Amygdala (tissue), 56 donors: ENCODE data around the gene DENND4A.
A peak's percentile ranks its signal among the peaks of the same experiment; 100 is the strongest.
"Not testable (repeated sequence)": the region's sequence is repeated elsewhere in the genome, so short reads cannot be mapped to it uniquely, and the experiment has no call there.

Experiments
- DNase-seq, 56 donors: peaks; one replicate each; lab custom pipeline; 2025; lab: John Stamatoyannopoulos, UW

The DENND4A gene

DNA sequence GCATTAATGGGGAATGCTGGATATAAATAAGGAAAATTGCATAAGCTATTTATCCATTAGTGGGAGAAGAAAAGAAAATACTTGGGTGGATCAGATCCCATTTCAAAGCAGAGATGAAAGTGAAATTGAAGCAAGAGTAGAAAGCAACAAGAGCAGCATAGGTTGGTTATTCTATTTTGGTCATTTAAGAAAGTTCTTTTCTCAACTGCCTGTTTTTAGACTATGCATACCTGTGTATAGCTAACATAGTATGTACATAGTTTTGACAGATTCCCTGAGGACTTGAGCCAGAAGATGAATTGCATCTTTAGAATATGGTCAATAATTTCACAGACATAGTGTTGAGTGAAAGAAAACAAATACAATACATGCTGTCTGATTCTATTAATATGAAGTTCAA is 29.0 kb upstream of the DENND4A start:
- DNase-seq = no peak

DNA sequence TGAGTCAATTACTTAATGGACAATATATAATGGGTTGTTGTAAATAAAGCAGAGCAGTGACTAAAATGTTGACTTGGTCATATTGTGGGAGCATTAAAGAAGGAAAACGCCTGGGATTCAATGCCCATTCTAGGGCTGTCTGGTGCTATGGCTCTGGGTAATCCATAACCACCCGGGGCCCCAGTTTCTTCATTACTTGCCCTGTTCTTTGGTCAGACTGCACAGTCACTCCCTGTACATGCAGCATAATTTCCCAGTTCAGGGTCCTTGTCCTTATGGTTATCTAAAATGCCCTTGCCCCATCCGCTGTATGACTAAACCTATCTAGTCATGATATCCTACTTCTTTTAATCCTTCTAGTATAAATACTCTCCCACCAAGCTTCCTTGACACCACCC is 27.5 kb upstream of the DENND4A start:
- DNase-seq = no peak

DNA sequence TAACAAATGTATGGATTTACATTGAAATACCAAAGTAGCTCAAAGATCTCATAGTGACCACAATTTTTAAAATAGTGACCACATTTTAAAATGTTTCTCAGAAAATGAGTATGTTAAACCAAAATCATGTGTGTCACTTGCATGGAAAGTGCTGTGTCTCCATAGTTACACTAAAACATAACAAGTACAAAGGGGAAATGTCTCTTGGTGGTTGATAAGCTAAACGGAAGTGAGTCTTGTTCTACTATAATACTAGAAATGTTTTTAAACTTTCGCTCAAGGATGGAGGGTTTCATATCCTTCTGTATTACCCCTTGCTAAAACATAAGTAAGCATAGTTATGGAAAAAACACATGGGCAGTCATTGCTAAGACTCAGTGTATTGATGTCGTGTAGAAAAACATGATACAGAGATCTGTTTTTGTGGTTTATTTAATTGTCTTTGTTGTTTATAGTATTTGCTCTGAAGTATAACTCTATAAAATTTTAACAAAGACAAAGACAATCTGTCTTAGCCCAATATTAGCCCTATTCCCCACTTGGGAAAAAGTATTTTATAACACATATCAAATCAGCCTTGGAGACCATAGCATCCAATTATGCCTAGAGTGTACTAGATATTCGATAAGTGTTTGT is 27.0 kb upstream of the DENND4A start:
- no peak for DNase-seq

DNA sequence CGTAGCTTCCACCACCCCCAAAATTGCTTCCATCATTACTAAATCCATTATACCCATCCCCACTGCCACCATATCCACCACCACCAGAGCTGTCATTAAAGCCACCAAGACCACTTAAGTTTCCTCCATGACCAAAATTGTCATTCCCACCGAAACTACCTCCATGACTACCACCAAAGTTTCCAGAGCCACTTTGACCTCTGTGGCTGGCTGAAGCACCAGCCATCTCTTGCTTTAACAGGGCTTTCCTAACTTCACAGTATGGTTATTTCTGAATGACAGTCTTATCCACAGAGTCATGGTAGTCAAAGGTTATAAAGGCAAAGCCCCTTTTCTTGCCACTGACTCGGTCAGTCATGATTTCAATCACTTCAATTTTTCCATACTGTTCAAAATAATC is 24.3 kb upstream of the DENND4A start:
- DNase-seq = no peak

DNA sequence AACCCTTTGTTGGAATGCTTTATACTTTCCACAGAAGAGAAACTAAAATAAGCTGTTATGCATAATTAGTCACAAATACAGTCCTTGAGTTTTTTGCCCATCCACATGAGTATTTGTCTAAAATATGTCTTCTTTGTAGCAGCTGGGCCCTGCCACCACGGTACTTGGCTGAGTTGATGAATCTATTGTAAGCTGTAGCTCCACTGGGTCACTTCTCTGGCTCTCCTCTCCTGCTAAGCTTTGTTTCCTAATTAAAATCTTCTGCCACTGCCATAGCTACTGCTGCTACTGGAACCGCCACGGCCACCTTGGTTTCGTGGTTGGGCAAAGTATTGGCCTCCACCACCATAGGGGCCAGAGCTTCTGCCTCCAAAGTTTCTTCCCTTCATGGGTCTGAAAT is 23.9 kb upstream of the DENND4A start:
- peak in 2 of 56 donors; percentile 23 to 36 for DNase-seq

DNA sequence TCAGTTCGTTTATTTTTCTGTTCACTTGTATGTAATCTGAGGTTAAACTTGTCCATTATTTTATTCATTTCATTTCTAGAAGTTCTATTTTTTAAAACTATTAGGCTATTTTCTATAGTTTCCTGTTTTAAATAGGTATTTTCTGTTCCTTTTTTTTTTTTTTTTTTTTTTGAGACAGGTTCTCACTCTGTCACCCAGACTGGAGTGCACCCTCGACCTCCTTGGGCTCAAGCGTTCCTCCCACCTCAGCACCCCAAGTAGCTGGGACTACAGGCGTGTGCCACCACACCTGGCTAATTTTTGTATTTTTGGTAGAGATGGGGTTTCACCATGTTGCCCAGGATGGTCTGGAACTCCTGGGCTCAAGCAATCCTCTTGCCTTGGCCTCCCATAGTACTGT is 22.2 kb upstream of the DENND4A start:
- DNase-seq = not testable (repeated sequence)

DNA sequence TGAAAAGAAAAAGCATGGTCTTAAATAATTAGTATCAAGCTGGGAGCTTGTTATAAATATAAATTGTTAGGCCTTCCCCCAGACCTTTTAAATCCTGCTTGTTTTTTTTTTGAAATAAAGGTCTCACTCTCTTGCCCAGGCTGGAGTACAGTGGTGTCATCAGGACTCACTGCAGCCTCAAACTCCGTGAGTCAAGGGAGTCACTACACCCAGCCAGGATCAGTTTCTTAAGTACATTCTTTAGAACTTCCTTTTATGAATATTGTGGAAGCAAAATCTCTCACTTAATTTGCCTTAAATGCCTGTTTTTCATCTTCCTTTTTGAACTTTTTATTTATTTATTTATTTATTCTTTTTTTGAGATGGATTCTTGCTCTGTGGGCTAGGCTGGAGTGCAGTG is 20.8 kb upstream of the DENND4A start:
- DNase-seq = no peak

DNA sequence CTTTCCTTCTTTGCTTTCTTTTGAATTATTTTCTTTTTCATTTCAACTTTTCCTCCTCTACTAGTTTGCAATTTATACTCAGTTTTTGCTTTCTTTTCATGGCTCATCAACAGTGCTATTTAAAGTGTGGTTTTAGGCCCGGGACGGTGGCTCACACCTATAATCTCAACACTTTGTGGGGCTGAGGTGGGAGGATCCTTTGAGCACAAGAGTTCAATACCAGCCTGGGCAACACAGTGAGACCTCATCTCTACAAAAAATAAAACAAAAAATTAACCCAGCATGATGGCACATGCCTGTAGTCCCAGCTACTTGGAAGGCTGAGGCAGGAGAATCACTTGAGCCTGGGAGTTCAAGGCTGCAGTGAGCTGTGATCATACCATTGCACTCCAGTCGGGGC is 20.4 kb upstream of the DENND4A start:
- no peak for DNase-seq

DNA sequence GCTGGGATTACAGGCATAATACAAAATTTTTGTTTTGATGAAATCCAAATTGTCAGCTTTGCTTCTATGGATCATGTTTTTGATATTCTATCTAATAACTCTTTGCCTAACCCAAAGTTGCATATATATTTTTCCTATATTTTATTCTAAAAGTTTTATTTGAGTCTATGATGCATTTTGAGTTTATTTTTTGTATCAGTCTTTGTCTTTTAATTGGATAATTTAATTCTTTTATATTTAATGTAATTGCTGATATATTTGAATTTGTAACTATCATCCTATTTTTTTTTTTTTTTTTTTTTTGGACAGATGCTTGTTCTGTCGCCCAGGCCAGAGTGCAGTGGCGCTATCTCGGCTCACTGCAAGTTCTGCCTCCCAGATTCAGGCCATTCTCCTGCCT is 19.7 kb upstream of the DENND4A start:
- DNase-seq = no peak

DNA sequence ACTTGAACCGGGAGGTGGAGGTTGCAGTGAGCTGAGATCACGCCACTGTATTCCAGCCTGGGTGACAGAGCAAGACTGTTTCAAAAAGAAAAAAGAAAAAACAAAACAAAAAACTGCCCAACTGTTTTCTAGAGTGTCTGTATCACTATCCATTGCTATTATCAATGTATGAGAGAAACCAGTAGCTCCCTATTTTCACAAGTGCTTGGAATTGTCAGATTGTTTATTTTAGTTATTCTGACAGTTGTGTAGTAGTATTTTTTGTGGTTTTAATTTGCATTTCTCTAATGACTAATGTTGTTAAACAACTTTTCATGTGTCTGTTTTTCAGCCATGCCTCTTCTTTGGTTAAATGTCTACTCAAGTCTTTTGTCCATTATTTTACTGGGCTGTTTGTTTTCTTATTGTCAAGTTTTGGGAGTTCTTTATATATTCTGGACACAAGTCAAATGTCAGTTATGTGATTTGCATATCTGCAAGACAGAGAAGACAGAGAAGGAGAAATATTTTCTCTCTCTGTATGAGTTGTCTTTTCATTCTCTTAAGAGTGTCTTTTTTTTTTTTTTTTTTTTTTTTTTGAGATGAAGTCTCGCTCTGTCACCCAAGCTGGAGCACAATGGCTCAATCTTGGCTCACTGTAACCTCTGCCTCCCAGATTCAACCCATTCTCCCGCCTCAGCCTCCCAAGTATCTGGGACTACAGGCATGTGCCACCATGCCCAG is 19.1 kb upstream of the DENND4A start:
- DNase-seq = not testable (repeated sequence)

DNA sequence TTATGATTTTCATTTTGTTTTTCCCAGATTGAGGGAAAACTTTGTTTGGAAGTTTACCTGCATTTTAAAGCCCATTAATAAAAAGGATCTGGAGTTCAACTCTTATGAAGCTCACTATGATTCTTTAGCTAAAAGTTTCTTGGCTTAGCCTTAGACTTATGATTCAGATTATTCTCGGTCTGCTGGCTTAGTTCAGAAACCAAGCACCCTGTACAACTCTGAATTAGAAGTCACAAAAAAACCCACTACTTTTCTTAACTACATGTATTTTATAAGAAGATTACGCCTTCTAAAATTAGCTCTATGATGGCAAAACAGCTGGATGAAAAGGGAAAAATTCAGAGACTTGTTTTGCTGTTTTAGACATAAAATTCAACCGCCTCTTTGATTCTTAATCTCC is 14.3 kb upstream of the DENND4A start:
- no peak for DNase-seq

DNA sequence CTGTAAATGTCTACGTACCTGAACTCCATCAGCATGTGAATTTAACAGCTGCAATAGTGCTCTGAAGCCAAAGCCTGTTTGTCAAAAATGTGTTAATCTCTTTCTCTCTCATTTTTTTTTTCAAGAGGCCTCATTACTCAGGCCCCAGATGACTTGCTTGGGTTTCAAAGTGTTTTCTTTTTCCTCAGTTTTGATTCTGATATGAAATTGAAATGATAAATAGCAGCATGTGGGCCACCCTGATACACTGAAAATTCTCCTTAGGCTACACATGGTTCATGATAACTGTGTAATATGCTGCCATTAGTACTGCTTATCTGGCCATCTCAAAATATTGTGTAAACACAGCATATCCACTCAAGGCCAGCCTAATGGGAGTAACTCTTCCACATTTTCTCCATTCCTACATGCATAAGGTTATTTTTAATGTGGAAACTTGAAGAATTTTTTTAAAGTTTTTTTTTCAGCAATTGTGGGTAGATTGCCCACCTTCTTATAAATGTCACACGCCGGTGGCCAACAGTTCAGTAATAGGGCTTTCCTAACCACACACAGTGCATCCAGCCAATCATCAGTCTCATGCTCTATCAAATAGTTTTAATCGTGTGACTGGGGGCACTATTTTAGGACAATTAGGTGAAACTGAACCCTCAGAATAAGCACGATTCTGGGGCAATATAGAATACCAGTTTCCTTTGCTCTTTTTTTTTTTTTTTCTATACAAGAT is 13.1 kb upstream of the DENND4A start:
- DNase-seq = no peak

DNA sequence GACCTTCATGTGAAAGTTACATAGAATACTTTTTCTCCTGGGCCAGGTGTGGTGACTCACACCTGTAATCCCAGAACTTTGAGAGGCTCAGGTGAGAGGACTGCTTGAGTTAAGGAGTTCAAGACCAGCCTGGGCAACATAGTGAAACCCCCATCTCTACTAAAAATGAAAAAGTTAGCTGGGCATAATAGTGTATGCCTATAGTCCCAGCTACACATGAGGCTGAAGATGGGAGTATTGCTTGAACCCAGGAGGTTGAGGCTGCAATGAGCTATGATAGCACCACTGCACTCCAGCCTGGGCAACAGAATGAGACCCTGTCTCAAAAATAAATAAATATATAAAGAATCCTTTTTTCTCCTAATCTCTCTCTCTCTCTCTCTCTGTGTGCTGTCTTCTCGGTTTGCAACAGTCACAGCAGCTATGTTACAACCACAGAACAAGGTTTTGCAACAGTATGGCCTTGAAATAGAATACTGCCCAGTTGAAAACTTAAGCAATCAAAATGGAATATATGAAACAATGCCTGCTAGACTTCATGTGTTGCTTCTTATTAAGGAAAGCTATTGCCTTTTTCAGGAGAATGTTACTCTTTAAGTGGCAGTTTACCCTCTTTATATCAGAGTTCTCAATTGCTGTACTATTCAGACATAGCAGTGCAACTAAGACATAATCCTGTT is 12.3 kb upstream of the DENND4A start:
- no peak for DNase-seq

DNA sequence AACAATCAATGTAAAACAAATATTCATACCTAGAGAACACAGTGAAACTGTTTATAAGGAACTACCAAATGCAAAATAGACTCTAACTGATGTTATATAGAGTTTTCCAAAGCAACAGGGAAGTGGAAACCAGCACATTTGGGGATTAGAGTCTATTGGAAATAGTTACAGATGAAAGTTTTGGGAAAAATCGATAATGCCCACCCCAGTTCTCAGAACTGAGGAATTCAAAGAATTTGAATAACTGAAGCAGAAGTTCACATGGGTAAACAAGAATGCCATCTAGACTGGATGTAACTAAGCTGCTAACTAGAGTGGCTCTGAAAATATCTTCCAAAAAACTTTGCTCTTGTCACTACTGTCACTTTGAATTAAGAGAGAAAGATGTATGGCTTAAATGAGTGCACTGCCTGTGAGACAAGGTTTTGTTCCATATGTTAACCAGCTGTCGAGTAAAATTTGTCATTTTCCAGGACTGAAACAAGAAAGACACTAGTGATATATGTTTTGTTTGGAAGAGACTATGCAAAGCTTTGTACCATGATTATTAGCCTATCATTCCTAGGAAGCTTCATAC is 9.2 kb upstream of the DENND4A start:
- no peak for DNase-seq

DNA sequence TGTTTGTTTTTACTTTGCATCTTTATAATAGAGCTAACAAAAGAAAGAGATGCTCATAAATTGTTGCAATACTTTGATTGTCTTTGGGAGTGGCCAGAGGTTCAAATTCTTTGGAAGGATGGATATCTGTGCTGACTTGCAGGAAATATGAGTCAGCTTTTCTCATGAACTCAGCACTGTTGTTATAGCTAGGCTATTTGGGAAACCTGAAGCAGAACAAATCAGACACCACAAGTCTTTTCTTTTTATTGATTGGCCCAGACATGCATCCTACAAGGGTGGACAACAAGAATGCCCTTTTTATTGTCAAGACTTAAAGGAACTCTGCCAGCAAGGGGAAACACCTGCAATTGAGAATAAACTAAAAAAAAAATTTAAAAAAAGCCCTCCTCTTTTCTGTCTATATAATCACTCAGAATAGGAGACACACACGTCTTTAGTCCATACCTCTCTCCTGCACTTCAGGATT is 4.6 kb upstream of the DENND4A start:
- no peak for DNase-seq

DNA sequence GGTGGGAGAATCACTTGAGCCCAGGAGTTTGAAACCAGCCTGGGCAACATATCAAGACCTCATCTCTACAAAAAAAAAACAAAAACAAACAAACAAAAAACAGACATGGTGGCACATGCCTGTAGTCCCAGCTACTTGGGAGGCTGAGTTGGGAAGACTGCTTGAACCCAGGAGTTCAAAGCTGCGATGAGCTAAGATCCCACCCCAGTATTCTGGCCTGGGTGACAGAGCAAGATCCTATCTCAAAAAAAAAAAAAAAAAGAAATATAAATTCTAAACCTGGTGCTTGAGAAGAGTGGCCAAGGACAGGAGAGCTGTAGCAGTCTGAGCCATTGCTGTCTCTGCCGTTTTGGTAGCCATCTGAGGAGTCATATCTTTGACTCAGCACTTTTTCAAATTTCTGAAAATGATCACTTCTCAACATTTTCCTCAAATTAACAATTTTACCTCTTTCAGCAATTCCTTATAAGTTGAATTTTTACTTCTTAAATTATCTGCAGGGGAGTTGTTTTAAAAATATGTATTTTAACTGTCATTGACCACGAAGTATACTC is 3.6 kb upstream of the DENND4A start:
- no peak for DNase-seq

DNA sequence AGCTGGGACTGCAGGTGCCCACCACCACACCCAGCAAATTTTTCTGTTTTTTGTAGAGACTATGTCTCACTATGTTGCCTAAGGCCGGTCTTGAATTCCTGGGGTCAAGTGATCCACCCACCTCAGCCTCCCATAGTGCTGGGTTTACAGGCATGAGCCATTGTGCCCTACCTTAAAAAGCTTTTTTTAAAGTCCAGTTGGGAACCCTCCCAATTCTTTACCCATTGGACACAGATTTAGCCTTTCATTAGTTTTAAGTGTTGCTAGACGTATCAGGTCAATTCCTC is 1.7 kb upstream of the DENND4A start:
- DNase-seq = no peak

DNA sequence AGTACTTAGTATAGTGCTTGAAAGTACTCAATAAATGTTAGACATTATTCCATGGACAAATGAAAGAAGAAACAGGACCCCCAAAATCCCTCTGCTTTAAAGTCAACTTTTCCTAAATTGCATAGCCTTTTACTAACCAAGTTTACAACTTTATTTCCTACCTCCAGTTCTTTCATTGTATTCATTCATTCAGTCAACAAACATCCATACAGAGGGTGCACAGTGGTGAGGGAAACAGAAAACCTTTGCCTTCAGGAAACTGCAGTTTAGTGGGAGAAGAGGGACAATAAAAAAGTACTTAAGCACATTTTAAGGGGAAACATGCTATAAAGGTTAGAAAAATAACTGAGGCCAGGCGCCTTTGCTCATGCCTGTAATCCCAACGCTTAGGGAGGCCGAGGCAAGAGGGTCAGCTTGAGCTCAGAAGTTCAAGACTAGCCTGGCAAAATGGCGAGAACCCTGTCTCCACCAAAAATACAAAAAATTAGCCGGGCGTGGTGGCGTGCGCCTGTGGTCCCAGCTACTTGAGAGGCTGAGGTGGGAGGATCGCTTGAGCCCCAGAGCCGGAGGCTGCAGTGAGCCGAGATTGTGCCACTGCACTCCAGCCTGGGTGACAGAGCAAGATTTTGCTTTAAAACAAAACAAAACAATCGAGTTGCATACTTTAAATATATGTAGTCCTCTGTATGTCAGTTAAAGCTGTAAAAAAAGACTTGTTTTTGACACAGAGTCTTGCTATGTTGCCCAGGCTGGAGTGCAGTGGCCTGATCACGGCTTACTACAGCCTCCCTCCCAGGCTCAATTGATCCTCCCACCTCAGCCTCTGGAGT is 1.1 kb upstream of the DENND4A start:
- no peak for DNase-seq

DNA sequence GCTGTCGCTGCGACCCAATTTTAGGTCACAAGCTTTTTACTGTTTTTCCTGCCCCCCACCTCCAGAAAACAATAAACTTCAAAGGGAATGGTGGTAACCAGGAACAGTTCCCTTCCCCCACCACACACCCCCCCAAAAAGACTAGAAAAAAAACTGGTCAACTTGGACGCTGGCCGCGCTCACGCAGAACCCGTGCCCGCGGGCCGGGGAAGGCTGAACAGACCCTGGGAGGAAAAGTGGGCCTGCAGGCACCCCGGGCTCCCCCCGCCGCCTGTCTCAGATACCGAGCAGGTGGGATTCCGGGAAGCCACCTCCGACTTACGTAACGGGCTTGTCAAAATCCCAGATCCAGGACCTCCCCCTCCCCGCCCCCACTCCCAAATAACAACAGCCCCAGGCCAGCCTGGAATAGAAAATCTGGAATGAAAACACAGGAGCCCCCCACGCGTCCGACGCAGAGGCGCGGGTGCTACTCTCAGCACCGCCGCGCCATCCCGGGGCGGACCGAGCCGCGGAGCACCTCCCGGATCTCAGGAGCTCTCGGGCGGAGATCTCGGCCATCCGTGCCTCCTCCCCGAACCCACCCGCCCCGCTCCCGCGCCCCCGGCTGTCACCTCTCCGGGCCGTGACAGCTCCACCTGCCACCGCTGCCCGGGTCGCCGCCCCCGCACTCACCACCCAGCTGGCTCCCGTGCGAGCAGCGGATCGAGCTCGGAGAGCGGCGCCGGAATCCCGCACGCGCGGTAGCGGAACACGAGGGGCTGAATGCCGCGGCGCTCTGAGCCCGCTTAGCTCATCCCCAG is 557 bp downstream of the DENND4A start:
- DNase-seq = peak in 47 of 56 donors; percentile 16 to 79 (median 61)
